MCF 10A (cell line): Measurements from ENCODE around the gene BACH2. TPM values are rescaled to one million over a fixed set of nuclear protein-coding genes. Genes with fewer than 3 reads are reported as not detected.

Source experiments
- Bru-seq: library from RNA; stranded (reverse); fragments of 400-500 nt; gene quantifications from one replicate; lab custom pipeline; 2021; lab: Mats Ljungman, UMichigan
- BruChase-seq, 2 experiments: library from RNA; stranded (reverse); fragments of 400-500 nt; gene quantifications; one replicate each; lab custom pipeline; 2021; lab: Mats Ljungman, UMichigan
- BruUV-seq: library from RNA; stranded (reverse); fragments of 400-500 nt; replicated peaks from 2 replicates; lab custom pipeline; 2021; lab: Mats Ljungman, UMichigan
- CTCF ChIA-PET: fragments of 300-600 bp; sonication (Branson Sonifier 250); formaldehyde crosslinking; extraction: SDS; loops from one replicate; lab custom pipeline; 2021; ENCODE audit warnings: antibody characterized with exemption, inconsistent platforms; lab: Yijun Ruan, JAX
- POLR2A ChIA-PET: fragments of 300-600, 350-650 bp; sonication (Branson Sonifier 250); formaldehyde crosslinking; extraction: SDS; loops from one replicate; lab custom pipeline; 2020; ENCODE audit warnings: antibody characterized with exemption, inconsistent platforms; lab: Yijun Ruan, JAX
- DNase-seq: peaks from one replicate; pipeline ENCODE4 v3.0.0-alpha.2; 2018; ENCODE audit not compliant: unreplicated experiment
- H3K27ac Mint-ChIP-seq: one replicate; pipeline ENCODE4 v1.8.0; 2022; ENCODE audit warnings: mild to moderate bottlenecking, low read depth, mixed read lengths; ENCODE audit not compliant: unreplicated experiment
- H3K27me3 Mint-ChIP-seq: one replicate; pipeline ENCODE4 v1.8.0; 2022; ENCODE audit warnings: mixed read lengths; ENCODE audit not compliant: insufficient read depth, unreplicated experiment
- H3K36me3 Mint-ChIP-seq: one replicate; pipeline ENCODE4 v1.8.0; 2022; ENCODE audit warnings: mild to moderate bottlenecking, moderate library complexity, mixed read lengths; ENCODE audit not compliant: insufficient read depth, unreplicated experiment
- H3K4me1 Mint-ChIP-seq: one replicate; pipeline ENCODE4 v1.8.0; 2022; ENCODE audit warnings: mixed read lengths; ENCODE audit not compliant: insufficient read depth, unreplicated experiment
- H3K4me3 Mint-ChIP-seq: one replicate; pipeline ENCODE4 v1.8.0; 2022; ENCODE audit warnings: mild to moderate bottlenecking, moderate library complexity, mixed read lengths; ENCODE audit not compliant: unreplicated experiment
- H3K9me3 Mint-ChIP-seq: one replicate; pipeline ENCODE4 v1.8.0; 2022; ENCODE audit warnings: mixed read lengths; ENCODE audit not compliant: unreplicated experiment
- CTCF ChIP-seq: fragments of 200-600 bp; IDR thresholded peaks from one replicate; pipeline ENCODE4 v1.8.0; 2022; ENCODE audit warnings: antibody characterized with exemption, mild to moderate bottlenecking; ENCODE audit not compliant: unreplicated experiment
- intact Hi-C: fragments of 100-400 bp; cut with micrococcal nuclease; formaldehyde crosslinking; loops from 2 replicates; pipeline ENCODE4 v1.14.1; 2022
- long read RNA-seq: library from polyadenylated mRNA; stranded (forward); transcript quantifications from one replicate; pipeline ENCODE4 v2.0.0, GENCODE V29; 2022
- total RNA-seq: library from RNA; stranded (reverse); gene quantifications from 2 replicates; pipeline ENCODE4 v1.2.3, GENCODE V29; 2022

The BACH2 gene
- total RNA-seq (7.5 and 9.9 TPM in 2 replicates), Bru-seq, nascent RNA (percentile 60 among the genes with signal in this experiment), BruChase-seq, experiment 1, labeled RNA remaining after a 6-hour chase (percentile 35 among the genes with signal in this experiment), BruChase-seq, experiment 2, labeled RNA remaining after a 2-hour chase (percentile 41 among the genes with signal in this experiment)
- long read RNA-seq, partial matches to known transcripts: 0 of 3 reads
- long read RNA-seq, other reads (novel, unspliced or antisense): 3 of 3 reads

- POLR2A ChIA-PET: interaction anchor here (0.7 to 2.3 kb wide), 11 partner anchors 11 to 297 kb away, joined by 3 to 24 read pairs (median 5); no protein-coding TSS in a partner anchor
- peak within 1 kb of the TSS; percentile 39 for H3K27ac Mint-ChIP-seq
- CTCF ChIA-PET: interaction anchor here (0.8 to 2.4 kb wide), 8 partner anchors 11 to 356 kb away, joined by 3 to 10 read pairs (median 6); no protein-coding TSS in a partner anchor
- peak within 1 kb of the TSS; percentile 76 for H3K4me3 Mint-ChIP-seq
- intact Hi-C loops: loop anchor here (1.0 to 2.0 kb wide), 6 partner anchors 73 to 356 kb away; no protein-coding TSS in a partner anchor
- peaks cover 17% of the 10 kb centered on the region for H3K27me3 Mint-ChIP-seq
- peak; percentile 89 for DNase-seq
- H3K4me1 Mint-ChIP-seq: peaks cover 9% of the 10 kb centered on the region
- no peaks in the 10 kb centered on the region for H3K36me3 Mint-ChIP-seq
- BruUV-seq: no TSS peak
- H3K9me3 Mint-ChIP-seq: no peaks in the 10 kb centered on the region
- no peak for TF ChIP-seq CTCF
Measured at GRCh38 chr6:90296341-90297114, at the start of gene BACH2. TSS of gene BACH2 (minus strand) at chr6:90296843. CDS start at chr6:90008844, 287,999 bp downstream.

- Mint-ChIP-seq H3K9me3 (no peaks in the 10 kb centered on the region), H3K36me3 (no peaks in the 10 kb centered on the region), H3K4me3 (no peak overlapping the region), H3K4me1 (peaks cover 12% of the 10 kb centered on the region), H3K27me3 (no peaks in the 10 kb centered on the region), H3K27ac (no peak overlapping the region)
- peak; percentile 53 for DNase-seq
- ChIA-PET POLR2A (interaction anchor here (0.6 to 0.9 kb wide), 2 partner anchors 15 to 77 kb away, joined by 3 to 4 read pairs; no protein-coding TSS in a partner anchor), CTCF (interaction anchor here (0.6 to 2.1 kb wide), 11 partner anchors 8 to 1025 kb away, joined by 3 to 7 read pairs (median 4); no protein-coding TSS in a partner anchor)
- intact Hi-C loops: loop anchor here (2.0 kb wide), 1 partner anchor 49 kb away; no protein-coding TSS in a partner anchor
- no peak for TF ChIP-seq CTCF
- BruUV-seq: no TSS peak
Measured at GRCh38 chr6:90343576-90343975, 46.9 kb upstream of the BACH2 start.

- Mint-ChIP-seq H3K36me3 (no peaks in the 10 kb centered on the region), H3K9me3 (no peaks in the 10 kb centered on the region), H3K27ac (no peak overlapping the region), H3K27me3 (no peaks in the 10 kb centered on the region), H3K4me3 (no peak overlapping the region), H3K4me1 (peaks cover 7% of the 10 kb centered on the region)
- no TSS peak for BruUV-seq
- TF ChIP-seq CTCF: no peak
- intact Hi-C loops: no loop called here
- CTCF ChIA-PET: interaction anchor here (0.6 to 1.3 kb wide), 4 partner anchors 10 to 287 kb away, joined by 3 to 4 read pairs (median 4); no protein-coding TSS in a partner anchor
- POLR2A ChIA-PET: no interaction called here
- DNase-seq: peak; percentile 34
Measured at GRCh38 chr6:90338409-90338808, 41.8 kb upstream of the BACH2 start.
